Measurements from ENCODE around the gene TENM3. TPM values are rescaled to one million over a fixed set of nuclear protein-coding genes. Genes with fewer than 3 reads are reported as not detected.

TENM3 gene
- total RNA-seq, 4 donors from 2014 or later: 3.4 to 9.8 (median 6.9) TPM

DNA sequence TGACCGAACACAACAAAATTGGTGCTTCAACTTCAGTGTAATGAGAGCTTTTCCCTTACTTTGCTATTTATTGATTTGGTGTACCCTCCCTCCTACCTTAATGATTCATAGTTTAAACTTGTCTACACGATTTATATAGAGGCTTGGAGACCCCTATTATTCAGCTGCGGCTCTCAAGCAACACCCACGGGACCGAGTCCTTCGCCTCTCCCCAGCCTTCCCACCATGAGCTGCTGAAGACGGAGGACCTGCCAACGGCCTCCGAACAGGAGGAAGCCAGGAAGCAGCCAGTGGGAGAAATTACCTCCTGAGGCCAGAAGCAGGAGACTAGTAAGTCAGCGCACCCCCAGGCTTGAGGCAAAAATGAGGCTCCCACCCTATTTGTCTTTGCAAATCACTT lies 595.3 kb downstream of the TENM3 start:
- TF ChIP-seq, protein P1, sequence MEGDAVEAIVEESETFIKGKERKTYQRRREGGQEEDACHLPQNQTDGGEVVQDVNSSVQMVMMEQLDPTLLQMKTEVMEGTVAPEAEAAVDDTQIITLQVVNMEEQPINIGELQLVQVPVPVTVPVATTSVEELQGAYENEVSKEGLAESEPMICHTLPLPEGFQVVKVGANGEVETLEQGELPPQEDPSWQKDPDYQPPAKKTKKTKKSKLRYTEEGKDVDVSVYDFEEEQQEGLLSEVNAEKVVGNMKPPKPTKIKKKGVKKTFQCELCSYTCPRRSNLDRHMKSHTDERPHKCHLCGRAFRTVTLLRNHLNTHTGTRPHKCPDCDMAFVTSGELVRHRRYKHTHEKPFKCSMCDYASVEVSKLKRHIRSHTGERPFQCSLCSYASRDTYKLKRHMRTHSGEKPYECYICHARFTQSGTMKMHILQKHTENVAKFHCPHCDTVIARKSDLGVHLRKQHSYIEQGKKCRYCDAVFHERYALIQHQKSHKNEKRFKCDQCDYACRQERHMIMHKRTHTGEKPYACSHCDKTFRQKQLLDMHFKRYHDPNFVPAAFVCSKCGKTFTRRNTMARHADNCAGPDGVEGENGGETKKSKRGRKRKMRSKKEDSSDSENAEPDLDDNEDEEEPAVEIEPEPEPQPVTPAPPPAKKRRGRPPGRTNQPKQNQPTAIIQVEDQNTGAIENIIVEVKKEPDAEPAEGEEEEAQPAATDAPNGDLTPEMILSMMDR (IDR thresholded peaks at IDR 0.05): no peak
- TF ChIP-seq POLR2AphosphoS5 (IDR thresholded peaks at IDR 0.05): no peak
- no peak for TF ChIP-seq EP300 (IDR thresholded peaks at IDR 0.05; ENCODE audit: low read depth)
- no peak for TF ChIP-seq POLR2A (IDR thresholded peaks at IDR 0.05)
- Histone ChIP-seq H3K9me3 (no peaks in the 10 kb centered on the region), H3K36me3 (no peaks in the 10 kb centered on the region), H3K4me3 (no peak overlapping the region), H3K27ac (no peak overlapping the region), H3K4me1 (no peaks in the 10 kb centered on the region), H3K27me3 (no peaks in the 10 kb centered on the region)
- intact Hi-C loops (cut with DNase I; ENCODE audit: low total_unique reads) (no loop called here), in situ Hi-C loops (cut with MboI; ENCODE audit: low pct_ligation_motif_present in 1 of 4, low pct_unique_long_range_greater_than_20kb in 1 of 4, low sequenced_read_pairs in 3 of 4) (no loop called here)
- DNase-seq: no peak
- WGBS, 2 donors (ENCODE audit: low coverage in 1 of 2): 77 to 87% methylated on average over 3 to 10 of the region's 10 CpGs

DNA sequence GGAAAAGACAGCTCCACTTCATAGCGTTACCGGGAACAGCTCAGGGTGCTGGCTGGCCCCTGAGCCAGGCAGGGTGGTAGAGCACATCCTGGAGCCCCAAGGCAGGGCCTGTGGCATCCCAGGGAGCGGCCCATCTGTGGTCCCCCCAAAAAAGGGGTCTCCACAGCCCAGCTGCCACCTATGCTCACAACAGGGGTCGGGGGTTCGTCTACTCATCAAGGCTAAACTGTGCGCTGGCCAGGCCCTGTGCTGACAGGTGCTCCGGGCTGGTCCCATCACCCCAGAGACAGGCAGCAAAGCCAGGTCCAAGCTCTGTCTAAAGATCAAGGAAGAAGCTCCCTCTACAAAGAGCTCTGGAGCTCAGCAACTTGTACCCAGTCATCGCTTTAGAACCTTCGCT lies 596.1 kb downstream of the TENM3 start:
- Histone ChIP-seq H3K27me3 (no peaks in the 10 kb centered on the region), H3K4me1 (no peaks in the 10 kb centered on the region), H3K4me3 (no peak overlapping the region), H3K27ac (no peak overlapping the region), H3K9me3 (no peaks in the 10 kb centered on the region), H3K36me3 (no peaks in the 10 kb centered on the region)
- TF ChIP-seq EP300 (IDR thresholded peaks at IDR 0.05; ENCODE audit: low read depth) (no peak), POLR2A (IDR thresholded peaks at IDR 0.05) (no peak), POLR2AphosphoS5 (IDR thresholded peaks at IDR 0.05) (no peak)
- TF ChIP-seq, protein P1 (IDR thresholded peaks at IDR 0.05): no peak
- intact Hi-C loops (cut with DNase I; ENCODE audit: low total_unique reads): no loop called here
- 94% methylated on average over 9 of the region's 9 CpGs; no CpG with 5 or more reads in 1 of the 2 donors for WGBS, 2 donors (ENCODE audit: low coverage in 1 of 2)
- no peak for DNase-seq
- in situ Hi-C loops (cut with MboI; ENCODE audit: low pct_ligation_motif_present in 1 of 4, low pct_unique_long_range_greater_than_20kb in 1 of 4, low sequenced_read_pairs in 3 of 4): no loop called here

GRCh38 chr4:182840108-182840507 lies 596.9 kb downstream of the TENM3 start:
- Histone ChIP-seq H3K36me3 (no peaks in the 10 kb centered on the region), H3K27ac (no peak overlapping the region), H3K4me3 (no peak overlapping the region), H3K4me1 (no peaks in the 10 kb centered on the region), H3K9me3 (no peaks in the 10 kb centered on the region), H3K27me3 (no peaks in the 10 kb centered on the region)
- TF ChIP-seq EP300 (IDR thresholded peaks at IDR 0.05; ENCODE audit: low read depth): no peak
- TF ChIP-seq POLR2A (IDR thresholded peaks at IDR 0.05): no peak
- TF ChIP-seq, protein P1 (IDR thresholded peaks at IDR 0.05): no peak
- no peak for TF ChIP-seq POLR2AphosphoS5 (IDR thresholded peaks at IDR 0.05)
- no peak for DNase-seq
- in situ Hi-C loops (cut with MboI; ENCODE audit: low pct_ligation_motif_present in 1 of 4, low pct_unique_long_range_greater_than_20kb in 1 of 4, low sequenced_read_pairs in 3 of 4) (no loop called here), intact Hi-C loops (cut with DNase I; ENCODE audit: low total_unique reads) (no loop called here)
- 84 to 100% methylated on average over 2 to 10 of the region's 10 CpGs for WGBS, 2 donors (ENCODE audit: low coverage in 1 of 2)

- Histone ChIP-seq H3K4me3 (no peak overlapping the region), H3K4me1 (no peaks in the 10 kb centered on the region), H3K36me3 (no peaks in the 10 kb centered on the region), H3K27ac (no peak overlapping the region), H3K27me3 (no peaks in the 10 kb centered on the region), H3K9me3 (no peaks in the 10 kb centered on the region)
- TF ChIP-seq EP300 (IDR thresholded peaks at IDR 0.05; ENCODE audit: low read depth) (no peak), POLR2A (IDR thresholded peaks at IDR 0.05) (no peak), POLR2AphosphoS5 (IDR thresholded peaks at IDR 0.05) (no peak)
- TF ChIP-seq, protein P1 (IDR thresholded peaks at IDR 0.05): no peak
- DNase-seq: no peak
- in situ Hi-C loops (cut with MboI; ENCODE audit: low pct_ligation_motif_present in 1 of 4, low pct_unique_long_range_greater_than_20kb in 1 of 4, low sequenced_read_pairs in 3 of 4): no loop called here
- intact Hi-C loops (cut with DNase I; ENCODE audit: low total_unique reads): no loop called here
- 50 to 86% methylated on average over 2 to 11 of the region's 11 CpGs for WGBS, 2 donors (ENCODE audit: low coverage in 1 of 2)
Observed at GRCh38 chr4:182842104-182842600, 599.0 kb downstream of the TENM3 start.
